Sigmoid colon (tissue), 4 donors: ENCODE measurements around the gene NSUN7.

Source experiments
- CTCF ChIP-seq, 4 experiments: fragments of 450-650 bp in 3 of 4; fragments of 200-600 bp in 1 of 4; IDR thresholded peaks; one replicate each; pipeline ENCODE4 v1.5.1; 2016 to 2019; ENCODE audit warnings: antibody characterized with exemption in 4 of 4, mild to moderate bottlenecking in 3 of 4, moderate library complexity in 2 of 4
- EP300 ChIP-seq, 4 donors: sonication (generic); formaldehyde crosslinking; IDR thresholded peaks; one replicate each; pipeline ENCODE4 v1.6.1; 2017; ENCODE audit warnings: antibody characterized with exemption in 4 of 4
- POLR2A ChIP-seq, 2 donors: fragments of 450-650 bp; IDR thresholded peaks; one replicate each; pipeline ENCODE4 v1.6.1; 2016; ENCODE audit warnings: antibody characterized with exemption in 2 of 2, mild to moderate bottlenecking in 2 of 2, moderate library complexity in 2 of 2

GRCh38 chr4:40733752-40734151 is 16.0 kb upstream of the NSUN7 start:
- TF ChIP-seq CTCF (IDR thresholded peaks at IDR 0.05) (no peak), POLR2A (IDR thresholded peaks at IDR 0.05) (no peak), EP300 (IDR thresholded peaks at IDR 0.05) (no peak)
